Measurements from ENCODE around the gene TTC27.

TTC27 gene

DNA sequence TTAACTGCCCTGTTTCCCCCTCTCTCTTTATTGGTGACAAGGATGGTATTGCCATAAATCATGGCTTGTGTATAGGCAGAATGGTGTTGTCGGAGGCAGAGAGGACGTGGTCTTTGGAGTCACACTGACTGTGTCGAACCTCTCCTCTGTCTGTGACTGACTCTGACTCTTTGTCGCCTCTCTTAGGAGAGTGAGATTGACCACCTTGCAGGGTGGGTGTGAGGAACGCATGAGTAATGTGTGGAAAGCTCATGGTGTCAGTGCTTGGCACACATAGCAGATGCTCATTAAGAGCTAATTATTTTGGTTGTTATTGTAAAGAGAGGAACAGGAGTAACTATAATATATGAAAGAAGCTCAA is 145.6 kb downstream of the TTC27 start:
- Histone ChIP-seq H3K9me3 (replicated peaks in 1 of 11) (peaks cover 0 to 3% (median 2%) of the 10 kb centered on the region in 11 experiments; a peak in 12 of 22 replicates), H3K4me3 (no peak overlapping the region)

GRCh38 chr2:32775954-32776353 is 148.1 kb downstream of the TTC27 start:
- no peak overlapping the region for H3K4me2 ChIP-seq
- no peaks in the 10 kb centered on the region for H3K4me1 ChIP-seq
- H3K36me3 ChIP-seq, result peaks cover 20 to 39% (median 27%) of the 10 kb centered on the region in 11 experiments
- TF ChIP-seq Cebpa-rat (IDR thresholded peaks at IDR 0.05), result no peak
- H4K20me1 ChIP-seq, result no peaks in the 10 kb centered on the region
- no peak overlapping the region for H3K9ac ChIP-seq
- no peak overlapping the region for H3K27ac ChIP-seq
- H3K27me3 ChIP-seq, result no peaks in the 10 kb centered on the region
- no peak overlapping the region for H3K4me3 ChIP-seq
- H3K9me3 ChIP-seq (replicated peaks in 1 of 11), result peaks cover 11 to 27% (median 21%) of the 10 kb centered on the region in 11 experiments

More for the DNA sequence above, 145.6 kb downstream of the TTC27 start:
- no peak overlapping the region for H3K4me2 ChIP-seq
- no peaks in the 10 kb centered on the region for H3K27me3 ChIP-seq
- TF ChIP-seq Cebpa-rat (IDR thresholded peaks at IDR 0.05), result no peak
- H3K9ac ChIP-seq, result no peak overlapping the region
- H3K36me3 ChIP-seq, result peaks cover 0 to 13% (median 5%) of the 10 kb centered on the region in 11 experiments; a peak in 15 of 22 replicates
- no peak overlapping the region for H3K27ac ChIP-seq
- H3K4me1 ChIP-seq, result no peaks in the 10 kb centered on the region
- no peaks in the 10 kb centered on the region for H4K20me1 ChIP-seq

GRCh38 chr2:32777714-32778113 is 149.9 kb downstream of the TTC27 start:
- no peaks in the 10 kb centered on the region for H3K4me1 ChIP-seq
- H3K27ac ChIP-seq, result no peak overlapping the region
- no peaks in the 10 kb centered on the region for H3K27me3 ChIP-seq
- peaks cover 25 to 56% (median 37%) of the 10 kb centered on the region in 11 experiments for H3K36me3 ChIP-seq
- no peak overlapping the region for H3K9ac ChIP-seq
- no peaks in the 10 kb centered on the region for H4K20me1 ChIP-seq
- peaks cover 17 to 34% (median 28%) of the 10 kb centered on the region in 11 experiments for H3K9me3 ChIP-seq (replicated peaks in 1 of 11)
- no peak overlapping the region for H3K4me3 ChIP-seq
- H3K4me2 ChIP-seq, result no peak overlapping the region
- no peak for TF ChIP-seq Cebpa-rat (IDR thresholded peaks at IDR 0.05)

- H3K4me1 ChIP-seq, result no peaks in the 10 kb centered on the region
- H3K27ac ChIP-seq, result no peak overlapping the region
- no peaks in the 10 kb centered on the region for H4K20me1 ChIP-seq
- H3K36me3 ChIP-seq, result peaks cover 38 to 88% (median 53%) of the 10 kb centered on the region in 11 experiments
- no peak overlapping the region for H3K4me2 ChIP-seq
- no peak for TF ChIP-seq Cebpa-rat (IDR thresholded peaks at IDR 0.05)
- H3K9ac ChIP-seq, result no peak overlapping the region
- H3K4me3 ChIP-seq, result no peak overlapping the region
- H3K9me3 ChIP-seq (replicated peaks in 1 of 11), result peaks cover 17 to 34% (median 29%) of the 10 kb centered on the region in 11 experiments
- no peaks in the 10 kb centered on the region for H3K27me3 ChIP-seq
These were observed 153.1 kb downstream of the TTC27 start for GRCh38 chr2:32780961-32781360.

GRCh38 chr2:32783469-32783868 is 155.6 kb downstream of the TTC27 start:
- Histone ChIP-seq H3K4me3 (no peak overlapping the region), H4K20me1 (no peaks in the 10 kb centered on the region), H3K9ac (no peak overlapping the region)

DNA sequence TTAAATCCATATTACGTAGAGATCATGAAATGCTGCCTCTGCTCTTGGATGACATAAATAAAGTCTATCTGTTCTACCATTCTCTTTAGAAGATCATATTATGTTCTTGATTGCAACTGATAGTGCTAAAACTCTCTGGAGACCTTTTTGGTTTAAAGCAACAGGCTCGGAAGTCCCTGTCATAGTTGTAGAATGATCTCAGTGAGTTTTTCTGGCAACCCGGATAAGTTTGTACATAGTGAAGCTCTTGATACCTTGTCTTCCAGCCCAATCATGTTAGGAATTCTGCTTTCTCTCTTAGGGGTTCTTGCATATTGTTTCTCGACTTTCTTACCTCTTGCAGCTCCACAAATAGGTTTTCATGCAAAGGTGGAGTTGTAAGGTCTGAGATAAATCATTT is 156.1 kb downstream of the TTC27 start:
- H3K4me3 ChIP-seq, result no peak overlapping the region
- H3K4me1 ChIP-seq, result no peaks in the 10 kb centered on the region
- no peak overlapping the region for H3K9ac ChIP-seq
- H4K20me1 ChIP-seq, result no peaks in the 10 kb centered on the region
- peaks cover 46 to 87% (median 55%) of the 10 kb centered on the region in 11 experiments for H3K36me3 ChIP-seq
- no peak overlapping the region for H3K4me2 ChIP-seq
- TF ChIP-seq Cebpa-rat (IDR thresholded peaks at IDR 0.05), result no peak
- peaks cover 17 to 26% (median 25%) of the 10 kb centered on the region in 11 experiments for H3K9me3 ChIP-seq (replicated peaks in 1 of 11)
- H3K27ac ChIP-seq, result no peak overlapping the region
- H3K27me3 ChIP-seq, result no peaks in the 10 kb centered on the region

More at GRCh38 chr2:32783469-32783868, 155.6 kb downstream of the TTC27 start:
- no peaks in the 10 kb centered on the region for H3K4me1 ChIP-seq
- H3K4me2 ChIP-seq, result no peak overlapping the region
- H3K9me3 ChIP-seq (replicated peaks in 1 of 11), result peaks cover 17 to 31% (median 28%) of the 10 kb centered on the region in 11 experiments
- no peak for TF ChIP-seq Cebpa-rat (IDR thresholded peaks at IDR 0.05)
- H3K27me3 ChIP-seq, result no peaks in the 10 kb centered on the region
- H3K36me3 ChIP-seq, result peaks cover 49 to 92% (median 59%) of the 10 kb centered on the region in 11 experiments
- H3K27ac ChIP-seq, result no peak overlapping the region

DNA sequence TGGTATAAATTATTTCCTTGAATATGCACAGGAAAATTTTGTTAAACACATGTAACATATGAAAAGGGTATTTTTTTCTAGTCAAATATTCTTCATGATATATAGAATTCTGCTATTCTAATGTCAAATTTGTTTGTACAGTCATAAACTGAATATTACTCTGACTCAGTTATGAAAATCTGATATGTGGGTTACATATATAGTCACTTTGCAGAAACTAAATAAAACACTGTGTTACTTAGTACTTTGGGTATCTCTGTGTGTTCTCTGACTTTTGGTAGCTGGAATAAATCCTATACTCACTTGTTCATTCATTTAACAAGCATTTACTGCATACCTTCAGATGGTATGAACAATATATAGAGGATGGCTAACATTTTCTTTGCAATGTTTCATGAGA is 159.4 kb downstream of the TTC27 start:
- peaks cover 0 to 5% (median 0%) of the 10 kb centered on the region in 11 experiments; a peak in 1 of 22 replicates for H3K9me3 ChIP-seq (replicated peaks in 1 of 11)
- peaks cover 24 to 54% (median 34%) of the 10 kb centered on the region in 11 experiments; a peak in 20 of 22 replicates for H3K36me3 ChIP-seq
- no peaks in the 10 kb centered on the region for H4K20me1 ChIP-seq
- no peaks in the 10 kb centered on the region for H3K4me1 ChIP-seq
- no peak overlapping the region for H3K9ac ChIP-seq
- H3K27ac ChIP-seq, result no peak overlapping the region
- H3K4me2 ChIP-seq, result no peak overlapping the region
- H3K27me3 ChIP-seq, result no peaks in the 10 kb centered on the region
- H3K4me3 ChIP-seq, result no peak overlapping the region
- no peak for TF ChIP-seq Cebpa-rat (IDR thresholded peaks at IDR 0.05)

- no peaks in the 10 kb centered on the region for H3K4me1 ChIP-seq
- no peak overlapping the region for H3K27ac ChIP-seq
- peaks cover 0 to 5% (median 0%) of the 10 kb centered on the region in 11 experiments; a peak in 1 of 22 replicates for H3K9me3 ChIP-seq (replicated peaks in 1 of 11)
- H3K27me3 ChIP-seq, result no peaks in the 10 kb centered on the region
- no peak overlapping the region for H3K4me3 ChIP-seq
- no peak overlapping the region for H3K9ac ChIP-seq
- H3K36me3 ChIP-seq, result peaks cover 22 to 51% (median 37%) of the 10 kb centered on the region in 11 experiments
- TF ChIP-seq Cebpa-rat (IDR thresholded peaks at IDR 0.05), result no peak
- no peaks in the 10 kb centered on the region for H4K20me1 ChIP-seq
- H3K4me2 ChIP-seq, result no peak overlapping the region
These were observed 160.3 kb downstream of the TTC27 start for GRCh38 chr2:32788114-32788513.

DNA sequence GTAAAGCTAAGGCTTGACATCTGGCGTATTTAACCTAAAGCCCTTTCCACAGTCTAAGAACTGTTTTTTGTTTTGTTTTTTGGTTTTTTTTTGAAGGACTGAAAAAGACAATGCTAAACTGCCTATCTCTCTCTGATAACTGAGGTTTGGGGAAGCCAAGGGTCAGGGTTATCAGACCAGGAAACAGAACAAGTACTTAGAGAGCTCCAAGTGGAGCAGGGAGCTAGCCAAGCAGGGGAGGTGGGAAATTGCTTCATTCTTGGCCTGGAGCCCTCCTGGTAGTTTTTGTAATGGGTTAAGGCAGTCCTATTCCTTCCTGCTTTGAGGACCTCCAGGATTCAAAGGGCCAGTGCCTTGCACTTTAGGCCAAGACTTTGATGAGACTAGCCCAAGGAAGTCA is 164.6 kb downstream of the TTC27 start:
- H3K27me3 ChIP-seq, result no peaks in the 10 kb centered on the region
- H3K36me3 ChIP-seq, result peaks cover 0 to 36% (median 12%) of the 10 kb centered on the region in 11 experiments; a peak in 14 of 22 replicates
- H3K4me1 ChIP-seq, result no peaks in the 10 kb centered on the region
- no peak overlapping the region for H3K4me2 ChIP-seq
- H3K4me3 ChIP-seq, result no peak overlapping the region
- no peak for TF ChIP-seq Cebpa-rat (IDR thresholded peaks at IDR 0.05)
- peaks cover 0 to 4% (median 0%) of the 10 kb centered on the region in 11 experiments; a peak in 3 of 22 replicates for H3K9me3 ChIP-seq (replicated peaks in 1 of 11)
- H3K27ac ChIP-seq, result no peak overlapping the region
- H3K9ac ChIP-seq, result no peak overlapping the region
- H4K20me1 ChIP-seq, result no peaks in the 10 kb centered on the region

GRCh38 chr2:32798829-32799228 is 171.0 kb downstream of the TTC27 start:
- Histone ChIP-seq H3K9ac (no peak overlapping the region), H3K27me3 (no peaks in the 10 kb centered on the region), H3K36me3 (peaks cover 0 to 11% (median 6%) of the 10 kb centered on the region in 11 experiments; a peak in 6 of 22 replicates), H3K4me1 (no peaks in the 10 kb centered on the region), H3K9me3 (replicated peaks in 1 of 11) (peaks cover 0 to 4% (median 0%) of the 10 kb centered on the region in 11 experiments; a peak in 4 of 22 replicates), H3K27ac (no peak overlapping the region), H3K4me3 (no peak overlapping the region), H3K4me2 (no peak overlapping the region), H4K20me1 (no peaks in the 10 kb centered on the region)
- no peak for TF ChIP-seq Cebpa-rat (IDR thresholded peaks at IDR 0.05)

All from BLaER1 treated with 17β-estradiol and CSF1 and Interleukin-3, amounts not matched to agents 10 nM and 100 nM (cell line).